ENCODE data around the gene TTC4.
"Not testable (repeated sequence)": the region's sequence is repeated elsewhere in the genome, so short reads cannot be mapped to it uniquely, and the experiment has no call there.

Gene TTC4

DNA sequence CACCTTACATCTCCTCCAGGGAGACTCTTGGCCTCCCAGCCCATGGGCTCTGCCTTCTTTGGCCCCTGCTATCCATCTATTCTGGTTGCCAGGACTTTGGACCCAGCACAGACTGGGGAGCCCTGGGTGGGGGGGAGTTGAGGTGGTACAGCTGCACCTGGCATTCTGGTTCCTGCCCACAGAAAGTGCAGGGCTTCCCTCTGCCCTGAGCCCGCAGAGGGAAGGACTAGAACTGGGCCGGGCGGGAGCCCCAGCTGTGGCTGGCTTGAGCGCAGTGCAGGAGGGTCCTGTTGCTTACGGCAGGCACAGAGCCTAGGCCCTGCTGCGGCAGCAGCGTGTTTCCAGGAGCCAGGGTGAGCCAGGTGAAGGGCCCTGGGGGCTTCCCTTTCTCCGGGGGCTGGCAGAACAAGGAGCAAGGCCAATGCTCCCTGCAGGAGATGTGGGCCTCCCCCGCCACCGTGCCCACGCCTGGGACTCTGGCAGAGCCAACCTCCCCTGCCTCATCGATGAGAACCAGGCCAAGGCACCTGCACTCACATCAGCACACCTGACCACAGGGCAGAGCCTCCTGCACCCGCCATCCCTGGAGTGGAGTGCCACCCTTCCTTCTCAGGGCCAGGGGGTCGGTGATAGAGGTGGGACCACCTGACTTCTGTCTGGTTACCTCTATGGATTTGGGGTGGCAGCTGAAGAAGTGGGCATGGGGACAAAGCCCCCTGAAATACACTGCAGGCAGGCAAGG is 32.6 kb downstream of the TTC4 start:
- no peak for DNase-seq (ENCODE audit: low read depth)

DNA sequence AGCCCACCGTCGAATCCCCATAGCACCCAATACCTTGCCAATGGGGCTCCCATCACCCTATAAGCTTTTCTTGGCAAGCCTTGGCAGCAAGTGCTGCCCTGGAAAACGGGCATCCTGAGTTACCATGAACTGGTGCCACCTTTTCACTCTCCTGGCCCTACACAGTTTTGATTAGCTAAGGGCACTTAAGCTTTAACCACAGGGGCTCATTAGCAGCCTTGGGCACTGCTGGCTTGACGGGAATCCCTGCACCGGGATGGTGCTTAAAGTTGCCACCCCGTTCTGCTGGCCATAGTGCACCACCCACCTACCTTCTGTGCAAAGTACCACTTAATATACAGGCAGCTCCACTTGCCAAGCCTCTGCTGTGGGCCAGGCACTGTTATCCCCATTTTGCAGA is 34.9 kb downstream of the TTC4 start:
- no peak for DNase-seq (ENCODE audit: low read depth)

DNA sequence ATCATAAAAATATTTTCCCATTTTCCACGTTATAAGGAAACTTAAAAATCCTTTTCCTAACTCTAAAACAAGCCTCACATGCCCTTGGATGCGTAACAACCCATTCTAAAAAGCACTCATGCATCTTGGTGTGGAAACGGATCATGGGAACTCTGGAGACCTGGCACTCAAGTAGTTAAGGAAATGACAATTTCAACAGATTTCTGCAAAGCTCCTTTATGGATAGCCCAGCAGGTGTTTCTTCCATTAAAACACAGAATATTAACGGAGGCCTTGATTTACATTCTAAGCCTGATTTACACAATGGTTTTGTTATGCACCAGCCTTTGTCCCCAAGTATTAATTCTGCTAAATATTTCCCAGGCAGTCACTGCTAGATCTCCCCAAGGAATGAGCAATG is 35.8 kb downstream of the TTC4 start:
- no peak for DNase-seq (ENCODE audit: low read depth)

DNA sequence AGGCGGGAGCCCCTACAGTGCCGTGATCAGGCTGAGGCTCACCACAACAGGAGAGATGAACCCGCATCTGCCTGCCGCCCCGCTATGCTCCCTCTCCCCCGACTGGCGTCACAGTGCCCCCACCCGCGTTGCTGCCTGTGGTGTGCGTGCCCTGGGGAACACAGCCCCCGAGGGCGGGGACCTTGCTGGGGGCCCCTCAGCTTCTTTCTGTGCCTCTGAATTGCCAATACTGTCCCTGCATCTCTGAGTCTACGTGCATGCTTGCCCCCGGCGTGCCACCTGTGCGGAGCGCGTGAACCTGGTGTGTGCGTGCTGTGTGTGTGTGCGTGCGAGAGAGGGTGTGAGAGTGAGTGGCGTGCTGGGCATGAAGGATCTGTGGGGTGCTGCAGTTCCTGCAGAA is 38.4 kb downstream of the TTC4 start:
- no peak for DNase-seq (ENCODE audit: low read depth)

DNA sequence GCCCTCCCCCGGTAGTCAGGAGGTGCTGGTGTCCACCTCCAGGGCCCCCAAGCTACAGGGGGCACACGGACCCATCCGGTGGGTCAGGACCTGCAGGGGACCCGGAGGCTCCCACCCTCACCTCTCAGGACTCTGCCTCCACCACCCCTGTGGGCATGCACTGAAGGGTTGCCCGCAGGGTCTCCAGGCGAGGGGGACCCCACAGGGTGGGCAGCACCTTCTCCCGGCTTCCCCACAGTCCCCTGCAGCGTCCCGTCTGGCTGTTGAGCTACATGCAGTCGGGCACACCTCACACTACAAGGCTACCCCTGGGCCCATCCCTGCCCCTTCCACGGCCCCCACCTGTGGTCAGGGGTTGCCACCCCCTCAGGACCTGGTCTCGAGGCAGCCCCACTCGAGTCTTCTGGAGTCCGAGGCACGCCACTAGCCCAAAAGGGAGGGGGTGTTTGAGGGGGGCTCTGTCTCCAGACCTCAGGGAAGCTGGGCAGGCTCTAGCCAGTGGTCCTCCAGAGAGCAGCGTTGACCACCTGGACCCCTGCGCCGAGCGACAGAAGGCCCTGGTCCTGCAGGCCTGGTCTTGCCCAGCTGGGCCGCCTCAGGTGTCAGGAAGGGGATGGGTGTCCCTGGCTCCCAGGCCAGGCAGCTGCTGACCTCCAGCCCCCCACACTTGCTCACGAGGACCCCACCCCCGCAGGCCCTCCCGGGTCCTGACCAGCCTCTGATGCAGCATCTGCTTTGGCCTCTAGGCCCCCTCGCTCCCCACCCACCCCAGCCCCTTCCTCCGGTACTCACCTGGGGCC is 39.0 kb downstream of the TTC4 start:
- DNase-seq (ENCODE audit: low read depth), result no peak

DNA sequence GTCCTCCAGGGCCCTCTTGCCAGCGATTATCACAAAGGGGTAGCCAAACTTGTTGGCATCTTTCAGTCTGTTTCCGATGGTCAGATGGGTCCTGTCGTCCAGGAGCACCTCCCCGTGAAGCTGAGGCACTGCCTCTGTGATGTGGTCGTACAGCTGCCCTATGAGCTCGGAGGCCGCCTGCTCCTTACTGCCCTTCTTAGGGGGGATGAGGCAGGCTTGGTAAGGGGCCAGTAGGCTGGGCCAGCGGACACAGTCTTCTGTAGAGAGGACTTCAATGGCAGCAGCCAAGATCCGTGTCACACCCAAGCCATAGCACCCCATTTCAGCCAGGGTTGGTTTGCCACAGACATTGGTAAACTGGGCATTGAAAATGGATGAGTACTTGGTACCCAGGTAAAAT is 42.2 kb downstream of the TTC4 start:
- no peak for DNase-seq (ENCODE audit: low read depth)

DNA sequence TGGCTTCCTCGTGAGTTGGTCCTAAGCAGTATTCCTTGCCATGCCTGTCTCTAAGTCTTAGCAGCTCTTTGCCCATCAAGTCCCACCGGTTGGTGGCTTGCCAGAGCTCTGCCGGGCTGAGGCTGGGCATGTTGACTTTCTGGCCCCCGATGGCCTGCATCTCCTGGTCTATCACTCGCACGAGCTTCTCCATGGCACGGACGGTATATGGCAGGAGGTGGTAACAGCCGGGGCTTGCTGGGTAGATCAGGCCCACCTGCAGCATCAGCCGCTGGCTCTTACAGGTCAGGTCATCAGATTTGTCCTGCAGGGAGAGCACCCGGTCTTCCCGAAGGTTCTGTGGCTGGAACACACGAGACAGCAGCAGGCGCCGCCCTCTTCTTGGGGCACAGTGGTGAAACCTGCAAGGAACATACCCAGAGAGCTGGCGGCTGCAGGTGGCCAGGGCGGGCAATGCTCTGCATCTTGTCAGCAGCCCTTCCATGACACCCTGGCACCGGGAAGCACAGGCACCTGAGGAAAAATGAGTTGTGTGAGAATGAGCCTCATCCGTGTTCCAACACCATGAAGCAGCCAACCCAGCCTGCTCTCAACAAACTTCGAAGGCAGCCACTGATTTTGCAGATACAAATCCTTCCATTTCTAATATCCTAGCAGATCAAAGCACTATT is 43.2 kb downstream of the TTC4 start:
- no peak for DNase-seq (ENCODE audit: low read depth)

DNA sequence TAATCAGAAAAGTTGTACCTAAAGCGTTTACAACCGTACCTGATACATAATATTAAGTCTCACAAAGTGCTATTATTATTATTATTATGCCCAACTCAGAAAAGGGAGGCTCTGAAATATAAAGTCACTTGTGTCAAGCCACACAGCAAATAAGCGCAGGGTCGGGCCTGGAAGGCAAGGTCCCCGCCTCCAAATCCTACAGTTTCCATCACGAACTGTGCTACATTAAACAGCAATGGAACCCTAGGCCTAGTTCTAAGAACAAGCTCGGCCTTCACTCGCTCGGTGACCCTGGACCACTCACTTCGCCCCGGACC is 48.1 kb downstream of the TTC4 start:
- no peak for DNase-seq (ENCODE audit: low read depth)

DNA sequence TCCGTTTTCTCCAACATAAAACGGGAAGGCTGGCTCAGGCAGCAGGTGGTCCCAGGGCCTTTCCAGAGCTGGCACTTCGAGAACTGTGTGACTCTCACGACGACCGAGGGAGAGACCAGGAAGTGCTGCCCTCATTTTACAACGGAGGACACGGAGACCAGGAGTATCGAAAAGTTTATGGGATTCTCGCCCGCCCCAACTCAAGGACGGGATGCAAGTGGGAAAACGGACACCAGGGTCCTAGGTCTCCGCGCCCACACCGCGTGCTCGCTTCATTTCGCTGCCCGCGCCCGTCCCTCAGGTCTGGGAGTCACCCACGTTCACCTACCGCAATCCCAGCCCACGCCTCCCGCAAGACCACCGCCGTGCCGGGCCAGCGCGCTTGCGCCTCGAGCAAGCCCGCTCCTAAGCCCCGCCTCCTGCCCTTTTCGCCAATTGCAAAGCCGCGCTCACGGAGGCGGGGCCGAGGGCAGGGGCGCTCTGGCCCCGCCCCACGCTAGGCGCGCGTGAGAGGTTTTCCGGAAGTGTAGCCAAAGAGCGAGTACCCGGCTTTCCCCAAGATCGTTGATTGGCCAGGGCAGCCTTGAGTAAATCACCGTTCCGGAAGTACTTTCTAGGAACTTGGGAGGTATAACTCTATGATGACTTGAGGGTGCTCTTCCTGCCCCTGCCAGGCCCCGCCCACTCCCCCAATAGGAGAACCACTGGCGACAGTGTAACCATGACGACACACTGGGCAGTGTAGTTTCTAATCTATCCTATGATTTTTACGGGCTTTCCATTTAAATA is 48.7 kb downstream of the TTC4 start, which contains the start of gene PARS2:
Gene PARS2, minus strand, starts transcription at position 391 of the 789 bp plus-strand sequence. CDS start 5,362 bp downstream, outside the sequence.
- peak; percentile 100 for DNase-seq (ENCODE audit: low read depth)

DNA sequence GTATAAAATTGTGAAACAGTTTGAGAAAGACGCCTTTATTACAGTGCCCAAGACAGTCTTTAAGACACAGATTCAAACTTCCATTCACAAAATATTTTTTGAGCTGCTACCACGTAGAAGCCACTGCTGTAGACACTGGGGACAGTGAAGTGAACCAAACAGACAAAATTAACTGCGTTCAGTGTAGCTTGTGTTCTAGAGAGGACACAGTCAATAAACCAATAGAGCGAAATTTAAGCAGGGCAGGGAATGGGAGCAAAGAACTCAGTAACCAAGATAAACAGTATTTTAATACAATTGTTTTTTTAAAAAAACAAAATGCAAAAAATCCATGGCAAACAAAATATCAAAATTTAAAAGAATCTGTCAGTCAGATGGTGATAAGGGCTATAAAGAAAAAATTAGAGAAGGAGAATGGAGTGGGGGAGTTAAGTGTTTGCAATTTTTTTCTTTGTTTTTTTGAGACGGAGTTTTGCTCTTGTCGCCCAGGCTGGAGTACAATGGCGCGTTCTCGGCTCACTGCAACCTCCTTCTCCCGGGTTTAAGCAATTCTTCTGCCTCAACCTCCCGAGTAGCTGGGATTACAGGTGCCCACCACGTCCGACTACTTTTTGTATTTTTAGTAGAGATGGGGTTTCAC is 49.4 kb downstream of the TTC4 start:
- DNase-seq (ENCODE audit: low read depth), result no peak

DNA sequence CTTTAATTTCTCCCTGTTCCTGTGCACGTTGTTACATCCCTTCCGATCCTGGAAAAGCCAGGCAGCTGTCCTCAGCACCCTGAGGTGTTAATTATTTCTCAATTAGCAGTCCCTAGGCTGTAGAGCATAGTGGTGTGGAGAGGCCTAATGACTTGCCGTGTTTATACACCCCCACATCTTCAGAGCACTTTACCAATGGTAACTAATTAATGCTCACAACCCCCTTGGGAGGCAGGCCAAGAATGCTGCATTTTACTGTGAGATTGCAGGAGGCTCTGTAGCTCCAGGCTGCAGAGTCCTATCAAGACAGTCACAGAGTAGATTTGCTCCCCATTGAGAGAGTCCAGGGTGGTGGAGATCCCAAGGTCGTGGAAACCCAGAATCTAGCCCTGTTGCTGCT is 51.1 kb downstream of the TTC4 start:
- DNase-seq (ENCODE audit: low read depth), result no peak

DNA sequence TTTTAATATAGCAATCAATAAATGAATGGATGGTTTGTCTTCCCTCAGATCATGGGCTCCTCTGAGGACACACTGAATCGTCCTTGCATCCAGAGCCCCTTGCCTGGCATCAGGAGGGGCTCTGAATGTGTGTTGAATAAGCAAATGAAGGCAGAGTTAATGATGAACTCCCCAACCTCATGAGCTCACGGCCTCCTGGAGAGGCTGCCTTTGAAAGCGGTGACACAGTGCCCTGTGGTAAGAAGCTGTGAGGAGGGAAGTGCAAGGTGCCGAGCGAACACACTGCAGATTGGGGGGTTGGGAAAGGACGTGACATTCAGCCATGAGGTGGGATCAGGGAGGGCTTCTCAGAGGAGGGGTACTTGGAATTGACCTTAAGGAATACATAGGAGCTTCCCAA is 51.9 kb downstream of the TTC4 start:
- no peak for DNase-seq (ENCODE audit: low read depth)

DNA sequence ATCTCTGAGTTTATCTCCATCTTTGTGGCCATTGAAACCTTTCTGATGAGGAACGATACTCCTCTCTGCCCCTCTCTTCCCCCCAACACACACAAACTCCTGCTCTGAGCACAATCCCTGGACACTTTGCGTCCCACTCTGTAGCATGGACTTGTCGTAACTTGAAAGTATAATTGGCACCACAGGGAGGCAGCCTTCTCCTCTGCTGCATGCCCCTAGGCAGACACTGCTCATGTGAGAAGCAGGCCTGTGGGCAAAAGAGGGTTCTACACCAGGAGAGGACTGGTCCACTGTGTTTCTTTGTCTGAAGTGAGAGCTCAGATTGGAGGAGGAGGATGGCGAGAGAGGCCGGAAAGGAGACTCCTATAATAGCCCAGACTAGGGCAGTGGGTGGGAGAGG is 52.4 kb downstream of the TTC4 start:
- DNase-seq (ENCODE audit: low read depth), result no peak

DNA sequence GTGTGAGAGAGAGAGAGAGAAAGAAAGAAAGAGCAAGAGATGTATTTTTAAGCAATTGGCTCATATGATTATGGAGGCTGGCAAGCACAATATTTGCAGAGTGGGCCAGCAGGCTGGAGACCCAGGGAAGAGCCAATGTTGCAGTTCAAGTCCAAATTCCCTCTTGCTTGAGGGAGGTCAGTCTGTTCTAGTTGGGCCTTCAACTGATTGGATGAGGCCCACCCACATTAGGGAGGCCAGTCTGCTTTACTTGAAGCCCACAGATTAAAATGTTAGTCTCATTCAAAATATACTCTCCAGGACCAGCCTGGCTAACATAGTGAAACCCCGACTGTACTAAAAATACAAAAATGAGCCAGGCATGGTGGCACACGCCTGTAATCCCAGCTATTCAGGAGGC is 57.3 kb downstream of the TTC4 start:
- no peak for DNase-seq (ENCODE audit: low read depth)

DNA sequence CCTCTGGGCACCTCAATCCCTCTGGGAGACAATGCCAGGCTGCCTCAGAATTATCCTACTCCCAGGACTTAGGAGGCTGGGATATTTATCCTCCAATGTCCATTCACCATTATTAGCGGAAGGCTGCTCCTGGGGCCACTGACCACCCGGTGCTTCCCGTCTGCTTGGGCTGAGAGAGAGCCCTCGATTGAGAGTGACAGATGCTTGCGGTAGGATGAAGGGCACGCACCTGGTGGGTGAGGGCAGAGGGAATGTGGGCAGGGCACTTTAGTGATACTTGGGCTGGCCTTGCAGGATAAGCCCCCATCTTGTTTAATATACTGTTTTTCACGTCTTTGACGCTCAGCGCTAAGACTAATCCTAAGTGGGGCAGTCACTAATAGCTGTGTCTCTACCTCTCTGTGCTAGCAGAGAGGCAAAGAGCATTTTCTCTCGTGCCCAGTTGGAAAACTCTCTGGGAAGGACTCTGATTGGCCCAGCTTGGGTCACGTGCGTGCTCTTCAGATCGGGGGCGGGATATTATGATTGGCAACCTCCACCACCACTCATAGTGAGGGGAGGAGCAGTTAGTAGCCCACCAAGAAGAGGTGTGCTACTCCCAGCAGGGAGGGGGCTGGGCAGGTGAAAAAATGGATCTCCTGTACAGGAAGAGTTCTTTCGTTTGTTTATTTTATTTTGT is 59.3 kb downstream of the TTC4 start:
- DNase-seq (ENCODE audit: low read depth), result no peak

DNA sequence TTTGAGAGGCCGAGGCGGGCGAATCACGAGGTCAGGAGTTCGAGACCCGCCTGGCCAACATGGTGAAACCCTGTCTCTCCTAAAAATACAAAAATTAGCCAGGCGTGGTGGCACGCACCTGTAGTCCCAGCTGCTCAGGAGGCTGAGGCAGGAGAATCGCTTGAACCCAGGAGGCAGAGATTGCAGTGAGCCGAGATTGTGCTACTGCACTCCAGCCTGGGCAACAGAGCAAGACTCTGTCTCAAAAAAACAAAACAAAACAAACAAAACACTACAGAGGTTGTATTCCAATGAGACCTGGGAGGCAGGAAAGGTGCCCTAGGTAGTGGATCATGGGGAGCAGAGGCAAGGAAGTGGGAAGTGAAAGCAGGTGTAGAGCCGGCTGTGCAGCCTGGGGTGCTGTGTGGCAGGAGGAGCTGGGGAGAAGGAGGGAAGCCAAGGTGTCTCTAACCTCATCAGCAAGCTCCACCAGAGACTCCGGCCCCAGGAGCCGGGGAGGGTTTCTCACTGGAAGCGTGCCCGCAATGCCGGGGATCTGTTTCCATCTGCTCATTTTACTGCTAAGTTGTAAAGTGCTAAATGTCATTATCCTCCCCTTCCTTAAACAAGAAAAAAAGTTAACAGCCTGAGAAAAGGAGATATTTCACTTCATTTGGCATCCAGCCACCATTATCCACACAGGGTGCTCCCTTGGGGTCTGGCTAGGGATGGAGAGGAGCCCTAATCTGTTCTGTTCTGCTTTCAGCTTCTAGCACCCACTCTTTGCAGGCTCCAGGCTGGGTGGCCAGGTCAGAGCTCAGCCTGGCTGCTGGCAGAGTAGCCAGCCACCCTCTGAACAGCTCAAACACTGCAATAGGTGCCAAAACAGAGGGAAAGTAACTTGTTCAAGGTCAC is 60.4 kb downstream of the TTC4 start:
- not testable (repeated sequence) for DNase-seq (ENCODE audit: low read depth)

DNA sequence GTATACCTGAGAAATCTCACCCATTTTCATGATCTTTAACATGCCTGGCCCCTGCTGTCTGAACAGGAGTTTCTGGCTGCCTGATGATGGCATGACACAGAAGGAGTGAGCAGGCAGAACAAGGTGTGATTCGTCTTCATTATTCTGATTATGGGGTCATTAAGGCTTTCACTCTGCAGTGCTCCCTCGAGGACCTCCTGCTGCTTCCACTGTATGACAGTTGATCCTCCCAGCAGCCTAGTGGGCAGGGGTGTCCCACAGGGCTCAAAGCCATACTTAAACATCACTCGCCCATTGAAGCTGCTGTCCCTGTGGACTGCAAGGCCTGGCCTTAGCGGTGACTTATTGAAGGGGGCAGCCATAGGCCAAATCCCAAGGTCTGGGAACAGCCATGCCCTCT is 61.4 kb downstream of the TTC4 start:
- DNase-seq (ENCODE audit: low read depth), result no peak

DNA sequence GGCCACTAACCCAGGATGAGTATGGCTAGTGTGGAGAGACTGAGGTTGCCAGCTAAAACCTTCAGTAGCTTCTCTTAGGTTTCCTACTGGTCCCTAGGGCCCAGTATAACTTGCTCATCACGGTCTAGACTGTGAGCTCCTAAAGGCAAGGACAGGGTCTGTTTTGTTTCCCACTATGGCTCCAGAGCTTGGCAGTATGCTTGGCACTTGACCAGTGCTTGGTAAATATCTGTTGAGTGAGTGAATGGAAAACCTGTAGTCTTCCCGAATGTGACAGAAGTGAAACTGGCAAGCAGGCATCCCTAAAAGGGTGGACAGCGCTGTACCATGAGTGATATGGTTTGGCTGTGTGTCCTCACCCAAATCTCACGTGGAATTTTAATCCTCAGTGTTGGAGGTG is 61.8 kb downstream of the TTC4 start:
- DNase-seq (ENCODE audit: low read depth), result no peak

DNA sequence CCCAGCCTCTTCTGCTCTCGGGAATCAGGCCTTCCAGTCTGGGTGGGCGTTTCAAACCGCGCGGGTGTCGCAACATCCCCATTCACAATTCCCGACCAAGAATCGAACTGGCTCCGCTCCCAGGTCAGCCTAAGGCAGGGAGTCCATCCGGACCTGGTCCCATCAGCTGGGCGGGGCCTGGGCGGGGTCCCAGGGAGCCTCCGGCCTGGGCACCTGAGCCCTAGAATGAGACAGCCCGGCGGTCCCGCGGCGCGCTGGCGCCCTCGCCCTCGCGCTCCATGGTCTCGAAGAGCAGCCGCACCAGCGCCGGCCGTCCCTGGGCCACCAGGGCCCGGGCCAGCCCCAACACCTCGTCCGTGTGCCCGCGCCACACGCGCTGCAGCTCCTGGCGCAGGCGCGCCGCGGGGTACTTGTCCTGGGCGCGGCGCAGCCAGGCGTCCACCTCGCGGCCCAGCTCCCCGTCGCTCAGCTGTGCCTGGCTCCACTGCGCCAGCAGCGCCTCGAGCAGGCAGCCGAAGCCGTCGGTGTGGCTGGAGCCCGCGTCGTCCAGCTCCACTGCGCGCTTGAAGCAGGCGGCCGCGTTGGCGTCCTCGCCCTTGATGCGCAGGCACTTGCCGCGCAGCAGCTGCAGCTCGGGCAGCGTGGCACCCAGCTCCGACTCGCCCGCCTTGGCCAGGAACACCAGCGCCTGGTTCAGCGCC is 65.5 kb downstream of the TTC4 start:
- DNase-seq (ENCODE audit: low read depth), result no peak

DNA sequence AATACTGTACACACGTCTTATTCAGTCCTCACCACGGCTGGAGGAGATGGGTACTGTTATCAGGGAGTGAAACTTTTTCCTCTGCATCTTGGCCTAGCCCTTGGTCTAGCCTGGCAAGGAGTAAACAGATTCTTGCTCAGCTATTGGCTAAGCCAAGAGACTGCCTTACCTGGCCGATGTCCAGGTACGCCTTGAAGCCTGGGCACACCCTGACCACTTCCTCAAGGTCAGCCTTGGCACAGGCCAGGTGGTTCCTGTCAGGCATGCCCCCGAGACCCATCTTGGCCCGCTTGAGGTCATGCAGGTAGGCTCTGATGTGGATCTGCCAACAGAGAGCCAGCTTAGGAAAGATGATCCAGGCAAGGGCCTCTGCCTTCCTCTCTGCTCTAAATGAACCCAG is 66.5 kb downstream of the TTC4 start:
- DNase-seq (ENCODE audit: low read depth), result no peak

Data from fibroblast of gingiva (primary cell).